22Rv1 (cell line): Measurements from ENCODE around the gene ZNF106.

ENCODE experiments used
- ZFX ChIP-seq: fragments of 450-650 bp; IDR thresholded peaks from 2 replicates; pipeline ENCODE4 v1.6.1; 2017; ENCODE audit warnings: antibody characterized with exemption, borderline replicate concordance
- TF ChIP-seq, protein P1 (sequence below): fragments of 450-650 bp; IDR thresholded peaks from 2 replicates; pipeline ENCODE4 v1.5.1; 2017; ENCODE audit warnings: mild to moderate bottlenecking

DNA sequence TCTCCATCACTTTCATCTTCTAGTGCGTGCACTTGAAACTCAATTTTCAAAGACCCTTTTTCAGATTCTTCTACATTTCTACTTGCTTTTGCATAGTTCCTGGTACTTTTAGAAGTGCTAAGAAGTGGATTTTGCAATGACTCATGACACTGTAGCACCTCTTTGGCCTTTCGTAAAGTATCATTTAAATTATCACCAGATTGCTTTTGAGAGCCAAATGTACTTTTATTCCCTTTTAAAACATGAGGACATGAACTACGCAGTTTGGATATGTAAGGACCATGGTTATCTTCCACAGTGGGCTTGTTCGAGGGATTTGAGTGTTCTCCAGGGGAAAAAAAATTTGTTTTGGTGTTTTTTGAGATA lies 40.5 kb downstream of the ZNF106 start:
- TF ChIP-seq, protein P1, sequence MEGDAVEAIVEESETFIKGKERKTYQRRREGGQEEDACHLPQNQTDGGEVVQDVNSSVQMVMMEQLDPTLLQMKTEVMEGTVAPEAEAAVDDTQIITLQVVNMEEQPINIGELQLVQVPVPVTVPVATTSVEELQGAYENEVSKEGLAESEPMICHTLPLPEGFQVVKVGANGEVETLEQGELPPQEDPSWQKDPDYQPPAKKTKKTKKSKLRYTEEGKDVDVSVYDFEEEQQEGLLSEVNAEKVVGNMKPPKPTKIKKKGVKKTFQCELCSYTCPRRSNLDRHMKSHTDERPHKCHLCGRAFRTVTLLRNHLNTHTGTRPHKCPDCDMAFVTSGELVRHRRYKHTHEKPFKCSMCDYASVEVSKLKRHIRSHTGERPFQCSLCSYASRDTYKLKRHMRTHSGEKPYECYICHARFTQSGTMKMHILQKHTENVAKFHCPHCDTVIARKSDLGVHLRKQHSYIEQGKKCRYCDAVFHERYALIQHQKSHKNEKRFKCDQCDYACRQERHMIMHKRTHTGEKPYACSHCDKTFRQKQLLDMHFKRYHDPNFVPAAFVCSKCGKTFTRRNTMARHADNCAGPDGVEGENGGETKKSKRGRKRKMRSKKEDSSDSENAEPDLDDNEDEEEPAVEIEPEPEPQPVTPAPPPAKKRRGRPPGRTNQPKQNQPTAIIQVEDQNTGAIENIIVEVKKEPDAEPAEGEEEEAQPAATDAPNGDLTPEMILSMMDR = no peak
- TF ChIP-seq ZFX = no peak
